Measurements from ENCODE around the gene GNPAT.

DNA sequence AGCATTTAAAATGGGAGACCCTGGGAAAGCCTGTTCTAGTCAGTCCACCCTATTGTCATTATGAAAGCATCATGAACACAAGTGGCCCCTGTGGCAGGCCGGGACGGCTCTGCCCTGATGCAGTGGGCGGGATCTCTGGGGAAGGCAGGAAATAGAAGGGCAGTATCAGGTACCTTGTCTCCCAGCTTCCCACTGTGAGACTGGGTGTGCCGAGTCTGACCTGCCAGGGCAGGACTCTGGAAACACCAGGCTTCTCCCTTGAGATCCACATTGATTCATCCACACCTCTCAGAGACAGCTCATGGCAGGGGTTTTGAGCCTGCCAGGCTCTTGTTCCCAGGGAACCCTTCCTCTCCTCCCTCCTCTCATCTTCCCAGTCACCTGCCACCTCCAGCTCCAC lies 24.5 kb upstream of the GNPAT start:
- TF ChIP-seq, protein P1, sequence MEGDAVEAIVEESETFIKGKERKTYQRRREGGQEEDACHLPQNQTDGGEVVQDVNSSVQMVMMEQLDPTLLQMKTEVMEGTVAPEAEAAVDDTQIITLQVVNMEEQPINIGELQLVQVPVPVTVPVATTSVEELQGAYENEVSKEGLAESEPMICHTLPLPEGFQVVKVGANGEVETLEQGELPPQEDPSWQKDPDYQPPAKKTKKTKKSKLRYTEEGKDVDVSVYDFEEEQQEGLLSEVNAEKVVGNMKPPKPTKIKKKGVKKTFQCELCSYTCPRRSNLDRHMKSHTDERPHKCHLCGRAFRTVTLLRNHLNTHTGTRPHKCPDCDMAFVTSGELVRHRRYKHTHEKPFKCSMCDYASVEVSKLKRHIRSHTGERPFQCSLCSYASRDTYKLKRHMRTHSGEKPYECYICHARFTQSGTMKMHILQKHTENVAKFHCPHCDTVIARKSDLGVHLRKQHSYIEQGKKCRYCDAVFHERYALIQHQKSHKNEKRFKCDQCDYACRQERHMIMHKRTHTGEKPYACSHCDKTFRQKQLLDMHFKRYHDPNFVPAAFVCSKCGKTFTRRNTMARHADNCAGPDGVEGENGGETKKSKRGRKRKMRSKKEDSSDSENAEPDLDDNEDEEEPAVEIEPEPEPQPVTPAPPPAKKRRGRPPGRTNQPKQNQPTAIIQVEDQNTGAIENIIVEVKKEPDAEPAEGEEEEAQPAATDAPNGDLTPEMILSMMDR (conservative IDR thresholded peaks at IDR 0.05; ENCODE audit: low read length): no peak
- TF ChIP-seq EZH2phosphoT487 (IDR thresholded peaks at IDR 0.05; ENCODE audit: borderline replicate concordance, low read depth, low read length): no peak

Measured in OCI-LY7 (cell line).